ENCODE results near the gene GALNT1.

Gene GALNT1

GRCh38 chr18:35743916-35744315, 162.4 kb downstream of the GALNT1 start:
- H3K4me3 ChIP-seq (ENCODE audit: low read depth, low read length) = no peak overlapping the region
- TF ChIP-seq, protein P1, sequence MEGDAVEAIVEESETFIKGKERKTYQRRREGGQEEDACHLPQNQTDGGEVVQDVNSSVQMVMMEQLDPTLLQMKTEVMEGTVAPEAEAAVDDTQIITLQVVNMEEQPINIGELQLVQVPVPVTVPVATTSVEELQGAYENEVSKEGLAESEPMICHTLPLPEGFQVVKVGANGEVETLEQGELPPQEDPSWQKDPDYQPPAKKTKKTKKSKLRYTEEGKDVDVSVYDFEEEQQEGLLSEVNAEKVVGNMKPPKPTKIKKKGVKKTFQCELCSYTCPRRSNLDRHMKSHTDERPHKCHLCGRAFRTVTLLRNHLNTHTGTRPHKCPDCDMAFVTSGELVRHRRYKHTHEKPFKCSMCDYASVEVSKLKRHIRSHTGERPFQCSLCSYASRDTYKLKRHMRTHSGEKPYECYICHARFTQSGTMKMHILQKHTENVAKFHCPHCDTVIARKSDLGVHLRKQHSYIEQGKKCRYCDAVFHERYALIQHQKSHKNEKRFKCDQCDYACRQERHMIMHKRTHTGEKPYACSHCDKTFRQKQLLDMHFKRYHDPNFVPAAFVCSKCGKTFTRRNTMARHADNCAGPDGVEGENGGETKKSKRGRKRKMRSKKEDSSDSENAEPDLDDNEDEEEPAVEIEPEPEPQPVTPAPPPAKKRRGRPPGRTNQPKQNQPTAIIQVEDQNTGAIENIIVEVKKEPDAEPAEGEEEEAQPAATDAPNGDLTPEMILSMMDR (IDR thresholded peaks at IDR 0.05; ENCODE audit: insufficient read depth, low read depth, low read length, missing control alignments) = no peak
- no peak for DNase-seq (ENCODE audit: low read depth)

GRCh38 chr18:35745814-35746213, 164.3 kb downstream of the GALNT1 start:
- H3K4me3 ChIP-seq (ENCODE audit: low read depth, low read length) = no peak overlapping the region
- DNase-seq (ENCODE audit: low read depth) = no peak
- TF ChIP-seq, protein P1 (IDR thresholded peaks at IDR 0.05; ENCODE audit: insufficient read depth, low read depth, low read length, missing control alignments) = no peak

DNA sequence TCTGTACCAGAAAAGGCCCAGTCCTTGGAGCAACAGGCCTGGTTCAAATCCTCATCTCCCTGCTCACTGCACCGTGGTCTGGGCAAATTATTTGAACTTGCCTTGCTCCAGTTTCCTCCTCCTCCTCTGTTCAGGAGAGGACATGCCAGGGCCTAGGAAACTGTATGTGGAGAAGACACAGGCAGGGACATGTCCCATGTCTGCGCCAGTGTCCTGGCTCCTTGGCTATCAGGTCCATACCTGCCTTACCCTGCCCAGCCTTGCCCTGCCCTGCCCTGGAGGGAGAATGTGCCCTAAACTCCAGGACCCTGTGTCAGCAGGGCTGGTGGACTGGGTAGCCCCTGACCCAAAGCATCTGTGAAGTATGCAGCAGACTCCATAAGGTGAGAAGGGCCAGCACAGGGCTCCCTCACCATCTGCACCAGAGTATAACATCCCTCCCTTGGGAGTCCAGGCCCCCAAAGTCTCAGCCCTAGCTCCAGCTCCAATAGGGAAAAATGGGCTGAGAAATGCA, 165.3 kb downstream of the GALNT1 start:
- no peak for DNase-seq (ENCODE audit: low read depth)
- no peak overlapping the region for H3K4me3 ChIP-seq (ENCODE audit: low read depth, low read length)
- TF ChIP-seq, protein P1 (IDR thresholded peaks at IDR 0.05; ENCODE audit: insufficient read depth, low read depth, low read length, missing control alignments) = no peak

- TF ChIP-seq, protein P1 (IDR thresholded peaks at IDR 0.05; ENCODE audit: insufficient read depth, low read depth, low read length, missing control alignments) = no peak
- no peak overlapping the region for H3K4me3 ChIP-seq (ENCODE audit: low read depth, low read length)
Observed at GRCh38 chr18:35747894-35748472, 166.4 kb downstream of the GALNT1 start.

GRCh38 chr18:35749701-35750100, 168.2 kb downstream of the GALNT1 start:
- H3K4me3 ChIP-seq (ENCODE audit: low read depth, low read length) = no peak overlapping the region
- no peak for DNase-seq (ENCODE audit: low read depth)
- TF ChIP-seq, protein P1 (IDR thresholded peaks at IDR 0.05; ENCODE audit: insufficient read depth, low read depth, low read length, missing control alignments) = no peak

More at GRCh38 chr18:35747894-35748472, 166.4 kb downstream of the GALNT1 start:
- no peak for DNase-seq (ENCODE audit: low read depth)

- H3K4me3 ChIP-seq (ENCODE audit: low read depth, low read length) = no peak overlapping the region
- TF ChIP-seq, protein P1 (IDR thresholded peaks at IDR 0.05; ENCODE audit: insufficient read depth, low read depth, low read length, missing control alignments) = no peak
- no peak for DNase-seq (ENCODE audit: low read depth)
Observed at GRCh38 chr18:35750929-35751328, 169.4 kb downstream of the GALNT1 start.
